Neuronal stem cell (in vitro differentiated cells): ENCODE measurements around the gene MED12L.

Experiments
- DNase-seq: peaks from one replicate; pipeline ENCODE4 v3.0.0-alpha.2; 2013; ENCODE audit warnings: low spot score
- H2AFZ ChIP-seq: one replicate; pipeline ENCODE4 v1.6.1; 2013; ENCODE audit warnings: mild to moderate bottlenecking, low read length, inconsistent platforms
- H2AK5ac ChIP-seq: 2 replicates; pipeline ENCODE4 v1.6.1; 2013; ENCODE audit warnings: low read depth, mild to moderate bottlenecking, inconsistent platforms, low read length, moderate library complexity, mixed read lengths
- H2BK120ac ChIP-seq: 2 replicates; pipeline ENCODE4 v1.6.1; 2013; ENCODE audit warnings: low read depth, mild to moderate bottlenecking, inconsistent platforms, low read length, moderate library complexity, mixed read lengths
- H2BK12ac ChIP-seq: one replicate; pipeline ENCODE4 v1.6.1; 2013; ENCODE audit warnings: low read length, inconsistent platforms
- H2BK15ac ChIP-seq: 2 replicates; pipeline ENCODE4 v1.6.1; 2013; ENCODE audit warnings: mild to moderate bottlenecking, low read length, inconsistent platforms, mixed read lengths
- H2BK5ac ChIP-seq: one replicate; pipeline ENCODE4 v1.6.1; 2013; ENCODE audit warnings: inconsistent platforms, mild to moderate bottlenecking, low read length, moderate library complexity
- H3K14ac ChIP-seq: one replicate; pipeline ENCODE4 v1.6.1; 2013; ENCODE audit warnings: low read length, inconsistent platforms
- H3K18ac ChIP-seq: 2 replicates; pipeline ENCODE4 v1.6.1; 2013; ENCODE audit warnings: low read length, inconsistent platforms
- H3K23ac ChIP-seq: 2 replicates; pipeline ENCODE4 v1.6.1; 2013; ENCODE audit warnings: low read depth, mild to moderate bottlenecking, mixed read lengths, low read length, inconsistent platforms; ENCODE audit not compliant: poor library complexity
- H3K27ac ChIP-seq: replicated peaks from 3 replicates; pipeline ENCODE4 v1.5.1; 2013; ENCODE audit warnings: low read length, inconsistent platforms
- H3K27me3 ChIP-seq, 3 experiments: 2 replicates each; pipeline ENCODE4 v1.6.1; 2013; ENCODE audit warnings: low read length in 3 of 3, mild to moderate bottlenecking in 2 of 3, inconsistent platforms in 1 of 3, low read depth in 1 of 3, mixed read lengths in 1 of 3, moderate library complexity in 1 of 3; ENCODE audit not compliant: control insufficient read depth in 3 of 3, insufficient read depth in 3 of 3
- H3K36me3 ChIP-seq, 2 donors: replicated peaks in 1 of 2; 2 replicates each; pipeline ENCODE4 v1.6.1; 2013; ENCODE audit warnings: low read length in 2 of 2; ENCODE audit not compliant: control insufficient read depth in 2 of 2, insufficient read depth in 2 of 2
- H3K4ac ChIP-seq: 2 replicates; pipeline ENCODE4 v1.6.1; 2013; ENCODE audit warnings: inconsistent platforms, mild to moderate bottlenecking, low read length, moderate library complexity
- H3K4me1 ChIP-seq, 2 donors: 1 replicate in 1 of 2; 2 replicates in 1 of 2; pipeline ENCODE4 v1.6.1; 2013; ENCODE audit warnings: low read length in 2 of 2, low read depth in 1 of 2; ENCODE audit not compliant: control insufficient read depth in 2 of 2, insufficient read depth in 1 of 2
- H3K4me2 ChIP-seq: one replicate; pipeline ENCODE4 v1.6.1; 2013; ENCODE audit warnings: mild to moderate bottlenecking, low read length, inconsistent platforms; ENCODE audit not compliant: insufficient read depth, poor library complexity, severe bottlenecking
- H3K4me3 ChIP-seq, 2 donors: 2 replicates each; pipeline ENCODE4 v1.5.1; 2013; ENCODE audit warnings: low read length in 2 of 2, mild to moderate bottlenecking in 2 of 2, inconsistent platforms in 1 of 2, moderate library complexity in 1 of 2
- H3K79me1 ChIP-seq: one replicate; pipeline ENCODE4 v1.6.1; 2013; ENCODE audit warnings: low read depth, mild to moderate bottlenecking, inconsistent platforms, low read length, moderate library complexity
- H3K9ac ChIP-seq: one replicate; pipeline ENCODE4 v1.6.1; 2013; ENCODE audit warnings: mild to moderate bottlenecking, low read depth, low read length, inconsistent platforms; ENCODE audit not compliant: poor library complexity
- H3K9me3 ChIP-seq, 2 donors: replicated peaks in 1 of 2; 2 replicates each; pipeline versions ENCODE3 to v1.6.1; 2013; ENCODE audit warnings: low read length in 2 of 2, mild to moderate bottlenecking in 2 of 2, inconsistent platforms in 1 of 2, low read depth in 1 of 2, mixed read lengths in 1 of 2, moderate library complexity in 1 of 2; ENCODE audit not compliant: control insufficient read depth in 2 of 2, insufficient read depth in 1 of 2
- H4K8ac ChIP-seq: one replicate; pipeline ENCODE4 v1.6.1; 2013; ENCODE audit warnings: low read depth, mild to moderate bottlenecking, inconsistent platforms, low read length, moderate library complexity
- H4K91ac ChIP-seq: one replicate; pipeline ENCODE4 v1.6.1; 2013; ENCODE audit warnings: low read length, low read depth, mild to moderate bottlenecking, inconsistent platforms; ENCODE audit not compliant: poor library complexity
- WGBS, 2 donors: extraction: QIAGEN DNeasy Blood & Tissue Kit; methylation state at CpG; one replicate each; pipeline ENCODE4 v1.1.7; 2013; ENCODE audit warnings: missing lambda C conversion rate in 2 of 2, mixed read lengths in 1 of 2; ENCODE audit not compliant: insufficient read length in 2 of 2, insufficient replicate concordance in 1 of 2; ENCODE audit errors: extremely low coverage in 2 of 2; 5-methylcytosine and 5-hydroxymethylcytosine counted together

Gene MED12L

DNA sequence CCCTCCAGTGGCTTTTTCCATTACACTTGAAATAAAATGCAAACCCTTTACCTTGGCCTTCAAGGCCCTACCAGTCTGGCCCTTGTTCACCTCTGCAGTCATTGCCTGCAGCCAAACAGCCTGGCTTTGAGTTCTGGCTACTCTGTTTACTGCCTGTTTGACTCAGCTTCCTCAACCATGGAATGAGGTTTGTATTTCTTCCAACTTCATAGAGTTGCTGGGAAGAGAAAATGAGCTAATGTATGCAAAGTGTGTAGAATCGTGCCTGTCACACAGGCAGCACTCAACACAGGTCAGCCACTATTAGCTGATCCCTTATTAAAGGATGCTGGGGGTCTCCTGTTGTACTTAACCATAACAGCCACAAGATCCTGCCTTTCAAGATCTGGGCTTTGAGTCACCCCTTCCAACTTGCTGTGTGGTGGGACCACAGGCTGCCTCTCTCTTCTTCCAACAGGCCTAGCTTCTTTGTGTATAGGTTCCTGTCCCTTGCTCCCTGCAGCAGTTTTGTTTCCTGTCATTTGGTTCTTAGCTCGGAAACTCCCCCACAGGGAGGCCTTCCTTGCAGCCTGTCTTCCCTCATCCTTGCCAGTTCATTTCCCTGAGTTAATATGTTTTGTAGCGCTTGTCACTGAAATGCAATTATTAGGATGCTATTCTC is 6.4 kb downstream of the MED12L start:
- Histone ChIP-seq H3K4me2 (no peak overlapping the region), H3K27ac (no peak overlapping the region), H2BK12ac (no peak overlapping the region), H2BK15ac (no peak overlapping the region), H2BK120ac (no peak overlapping the region), H3K9ac (no peak overlapping the region), H3K27me3 (no peaks in the 10 kb centered on the region), H4K8ac (no peak overlapping the region), H3K9me3 (peaks cover 0 to 1% of the 10 kb centered on the region in 2 donors), H2AK5ac (no peak overlapping the region), H3K79me1 (no peaks in the 10 kb centered on the region), H3K18ac (no peak overlapping the region), H3K14ac (no peak overlapping the region), H2BK5ac (no peak overlapping the region), H3K4me3 (no peak overlapping the region), H3K4me1 (peaks cover 3 to 6% of the 10 kb centered on the region in 2 donors), H3K23ac (no peak overlapping the region), H2AFZ (no peak overlapping the region), H3K36me3 (no peaks in the 10 kb centered on the region), H3K4ac (no peak overlapping the region), H4K91ac (no peak overlapping the region)
- WGBS, 2 donors, result no CpG with 5 or more reads among the region's 3 CpGs
- DNase-seq, result no peak

DNA sequence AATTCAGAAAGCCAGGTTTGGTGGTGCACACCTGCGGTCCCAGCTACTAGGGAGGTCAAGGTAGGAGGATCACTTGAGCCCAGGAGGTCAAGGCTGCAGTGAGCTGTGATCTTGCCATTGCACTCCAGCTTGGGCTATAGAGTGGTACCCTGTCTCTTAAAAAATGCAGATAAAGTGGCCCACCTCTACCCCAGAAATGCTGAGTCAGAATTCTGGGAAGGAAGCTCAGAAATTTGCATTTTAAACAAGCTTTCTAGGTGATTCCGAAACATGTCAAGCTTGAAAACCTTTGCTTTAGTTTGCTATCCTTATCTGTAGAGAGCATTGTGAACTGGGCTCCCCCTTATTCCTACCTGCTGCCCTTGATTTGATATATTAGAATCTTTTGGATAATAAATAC is 7.7 kb downstream of the MED12L start:
- no peaks in the 10 kb centered on the region for H3K36me3 ChIP-seq
- H3K14ac ChIP-seq, result no peak overlapping the region
- H2AK5ac ChIP-seq, result no peak overlapping the region
- DNase-seq, result no peak
- peaks cover 0 to 3% of the 10 kb centered on the region in 2 donors for H3K4me1 ChIP-seq
- no peak overlapping the region for H2BK120ac ChIP-seq
- no peak overlapping the region for H3K4me3 ChIP-seq
- no peaks in the 10 kb centered on the region for H3K27me3 ChIP-seq
- H3K18ac ChIP-seq, result no peak overlapping the region
- H3K4me2 ChIP-seq, result no peak overlapping the region
- H2AFZ ChIP-seq, result no peak overlapping the region
- H3K9ac ChIP-seq, result no peak overlapping the region
- no peak overlapping the region for H2BK12ac ChIP-seq
- no CpG with 5 or more reads among the region's 2 CpGs for WGBS, 2 donors
- no peak overlapping the region for H3K23ac ChIP-seq
- peaks cover 0 to 1% of the 10 kb centered on the region in 2 donors for H3K9me3 ChIP-seq
- no peak overlapping the region for H2BK5ac ChIP-seq
- H4K91ac ChIP-seq, result no peak overlapping the region
- no peak overlapping the region for H2BK15ac ChIP-seq
- H3K79me1 ChIP-seq, result peaks cover 3% of the 10 kb centered on the region
- H3K4ac ChIP-seq, result no peak overlapping the region
- H4K8ac ChIP-seq, result no peak overlapping the region
- no peak overlapping the region for H3K27ac ChIP-seq

DNA sequence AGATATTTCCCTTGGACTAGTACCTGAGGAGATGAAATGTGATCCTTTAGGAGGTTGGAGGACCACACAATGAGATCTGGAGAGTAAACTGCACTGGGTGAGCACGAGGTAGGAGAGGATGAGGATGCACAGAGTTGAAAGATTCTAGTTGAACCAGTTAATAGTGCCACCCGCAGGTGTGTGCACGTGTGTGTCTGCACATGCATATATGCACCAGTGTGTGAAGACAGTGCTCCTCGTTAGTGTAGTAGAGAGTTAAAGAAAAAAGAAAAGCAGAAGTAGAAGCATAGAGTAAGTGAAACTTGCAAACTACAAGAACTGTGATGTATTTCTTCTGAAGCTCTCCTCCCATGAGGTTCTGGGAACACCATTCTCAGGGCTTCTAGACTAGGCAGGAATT is 8.4 kb downstream of the MED12L start:
- no peak overlapping the region for H2AK5ac ChIP-seq
- no peak overlapping the region for H3K4me3 ChIP-seq
- H3K4ac ChIP-seq, result no peak overlapping the region
- no peak overlapping the region for H3K9ac ChIP-seq
- H3K9me3 ChIP-seq, result peaks cover 0 to 1% of the 10 kb centered on the region in 2 donors
- no peak overlapping the region for H2BK12ac ChIP-seq
- H2BK120ac ChIP-seq, result no peak overlapping the region
- H3K36me3 ChIP-seq, result no peaks in the 10 kb centered on the region
- no peak overlapping the region for H3K4me2 ChIP-seq
- H3K27ac ChIP-seq, result no peak overlapping the region
- WGBS, 2 donors, result no CpG with 5 or more reads among the region's 4 CpGs
- no peak overlapping the region for H4K91ac ChIP-seq
- no peaks in the 10 kb centered on the region for H3K27me3 ChIP-seq
- no peak overlapping the region for H2AFZ ChIP-seq
- no peak for DNase-seq
- H2BK15ac ChIP-seq, result no peak overlapping the region
- H2BK5ac ChIP-seq, result no peak overlapping the region
- H3K18ac ChIP-seq, result no peak overlapping the region
- H3K4me1 ChIP-seq, result peaks cover 0 to 3% of the 10 kb centered on the region in 2 donors
- H3K14ac ChIP-seq, result no peak overlapping the region
- no peak overlapping the region for H4K8ac ChIP-seq
- H3K79me1 ChIP-seq, result peaks cover 3% of the 10 kb centered on the region
- no peak overlapping the region for H3K23ac ChIP-seq

DNA sequence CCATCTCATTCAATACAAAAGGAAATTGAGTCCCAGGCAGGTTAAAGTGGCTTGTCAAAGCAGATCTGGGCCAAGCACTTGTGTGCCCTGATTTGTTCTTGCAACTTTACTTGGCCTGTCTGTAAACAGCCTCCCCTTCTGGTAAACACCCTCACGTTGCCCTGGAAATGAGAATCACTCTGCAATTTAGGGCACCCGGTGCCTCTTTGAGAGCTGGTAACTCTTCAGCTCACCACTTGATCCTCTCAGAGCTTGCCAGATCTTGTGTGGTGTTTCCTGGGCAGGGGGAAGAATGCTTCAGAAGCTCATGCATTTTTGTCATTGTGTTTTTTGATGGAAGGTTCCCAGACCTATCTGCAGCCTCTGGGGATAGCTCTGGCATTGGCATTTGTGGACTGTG is 11.3 kb downstream of the MED12L start:
- H2AK5ac ChIP-seq, result no peak overlapping the region
- no peaks in the 10 kb centered on the region for H3K27me3 ChIP-seq
- no peak overlapping the region for H3K4me3 ChIP-seq
- H3K36me3 ChIP-seq, result no peaks in the 10 kb centered on the region
- H3K18ac ChIP-seq, result no peak overlapping the region
- H3K4ac ChIP-seq, result no peak overlapping the region
- WGBS, 2 donors, result no CpG with 5 or more reads among the region's 2 CpGs
- no peak overlapping the region for H4K8ac ChIP-seq
- peaks cover 3% of the 10 kb centered on the region for H3K79me1 ChIP-seq
- no peak overlapping the region for H3K4me2 ChIP-seq
- no peak overlapping the region for H2AFZ ChIP-seq
- no peak overlapping the region for H3K9ac ChIP-seq
- H2BK120ac ChIP-seq, result no peak overlapping the region
- no peak overlapping the region for H3K27ac ChIP-seq
- no peak overlapping the region for H3K14ac ChIP-seq
- H3K23ac ChIP-seq, result no peak overlapping the region
- no peak overlapping the region for H4K91ac ChIP-seq
- H2BK5ac ChIP-seq, result no peak overlapping the region
- peaks cover 0 to 1% of the 10 kb centered on the region in 2 donors for H3K9me3 ChIP-seq
- no peak overlapping the region for H2BK12ac ChIP-seq
- H3K4me1 ChIP-seq, result peaks cover 0 to 9% of the 10 kb centered on the region in 2 donors
- DNase-seq, result no peak
- H2BK15ac ChIP-seq, result no peak overlapping the region
